Activated CD4-positive, alpha-beta T cell treated with anti-CD3 and anti-CD28 coated beads for 1 hour (primary cell): ENCODE results near the gene SLC7A5.
"Not testable (repeated sequence)": the region's sequence is repeated elsewhere in the genome, so short reads cannot be mapped to it uniquely, and the experiment has no call there.

Experiments
- DNase-seq: peaks from one replicate; pipeline ENCODE4 v3.0.0-alpha.2; 2020

SLC7A5 gene

GRCh38 chr16:87789437-87790291 is 79.6 kb downstream of the SLC7A5 start:
- no peak for DNase-seq

- not testable (repeated sequence) for DNase-seq
Observed at GRCh38 chr16:87788730-87789436, 80.4 kb downstream of the SLC7A5 start.

- not testable (repeated sequence) for DNase-seq
Observed at GRCh38 chr16:87787451-87788091, 81.7 kb downstream of the SLC7A5 start.

- no peak for DNase-seq
Observed at GRCh38 chr16:87784812-87785211, 84.5 kb downstream of the SLC7A5 start.

GRCh38 chr16:87782033-87782432 is 87.3 kb downstream of the SLC7A5 start:
- no peak for DNase-seq

- DNase-seq = no peak
Observed at GRCh38 chr16:87780385-87780989, 88.8 kb downstream of the SLC7A5 start.
